ENCODE data around the gene TNFAIP2. TPM values are rescaled to one million over a fixed set of nuclear protein-coding genes. Genes with fewer than 3 reads are reported as not detected.

The TNFAIP2 gene
- total RNA-seq, 2 donors from 2014 or later, result 3.0 to 4.0 TPM

DNA sequence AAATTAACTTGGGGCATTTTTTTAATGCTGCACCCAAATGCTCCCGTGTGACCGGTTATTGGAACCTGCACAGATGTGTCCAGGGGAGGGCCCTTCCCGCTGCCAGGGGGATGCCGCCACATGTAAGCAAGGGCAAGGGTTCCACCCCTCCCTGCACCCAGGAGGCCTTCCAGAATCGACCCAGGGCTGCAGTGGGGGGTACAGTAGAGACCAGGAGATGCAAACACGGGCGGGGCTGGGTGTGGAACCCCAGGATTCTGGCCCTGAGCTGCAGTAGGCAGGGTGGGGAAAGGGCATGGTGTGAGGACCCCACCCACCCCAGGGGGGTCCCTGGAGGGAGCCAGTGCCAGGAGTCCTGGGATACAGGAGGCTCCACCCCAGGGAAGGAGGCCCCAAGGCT lies 54.1 kb downstream of the TNFAIP2 start:
- H3K36me3 Mint-ChIP-seq (ENCODE audit: low read depth), result no peaks in the 10 kb centered on the region
- peaks cover 4% of the 10 kb centered on the region for H3K9me3 Mint-ChIP-seq
- H3K27ac Mint-ChIP-seq, result no peak overlapping the region
- H3K27me3 Mint-ChIP-seq, result peaks cover 24% of the 10 kb centered on the region
- H3K4me1 Mint-ChIP-seq, result no peaks in the 10 kb centered on the region
- ATAC-seq (replicated peaks), result no peak
- H3K4me3 Mint-ChIP-seq, result no peak overlapping the region

DNA sequence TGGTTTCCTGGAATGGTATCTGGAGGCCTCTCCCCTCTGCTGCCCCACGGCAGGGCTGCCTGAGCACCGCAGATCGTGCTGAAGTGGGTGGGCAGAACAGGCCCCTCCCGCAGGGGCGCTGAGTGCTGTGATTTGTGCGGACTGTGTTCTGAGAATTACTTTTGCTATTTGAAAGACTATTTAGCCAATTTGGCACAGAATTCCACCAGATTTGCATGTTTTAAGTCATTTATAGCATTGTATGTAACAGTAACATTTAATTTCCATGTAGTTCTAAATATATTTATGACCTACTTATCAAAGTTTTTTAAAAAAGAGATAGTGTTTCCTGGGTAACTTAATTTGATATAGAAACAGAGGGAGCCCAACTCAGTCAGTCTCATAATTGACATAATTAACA lies 55.3 kb downstream of the TNFAIP2 start:
- Mint-ChIP-seq H3K4me1 (no peaks in the 10 kb centered on the region), H3K27ac (no peak overlapping the region)

DNA sequence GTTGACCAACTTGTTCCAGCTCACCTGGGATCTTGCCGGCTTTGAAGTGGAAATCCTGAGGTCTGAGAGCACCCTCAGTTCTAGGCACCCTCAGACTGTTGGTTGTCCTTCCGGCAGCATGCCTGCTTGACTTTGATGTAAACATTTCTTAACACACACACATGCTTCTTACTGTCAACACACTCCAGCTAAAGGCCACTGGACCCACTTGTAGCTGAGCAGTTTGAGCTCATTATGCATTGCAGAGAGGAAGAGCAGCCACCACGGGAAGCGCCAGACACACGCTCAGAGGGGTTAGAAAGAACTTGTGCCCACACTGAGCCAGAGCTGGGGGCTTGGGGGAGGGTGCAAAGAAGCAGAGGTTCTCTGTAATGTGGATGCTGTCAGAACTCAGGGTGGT lies 55.8 kb downstream of the TNFAIP2 start:
- Mint-ChIP-seq H3K4me3 (no peak overlapping the region), H3K27ac (no peak overlapping the region), H3K4me1 (no peaks in the 10 kb centered on the region), H3K9me3 (peaks cover 4% of the 10 kb centered on the region), H3K27me3 (peaks cover 21% of the 10 kb centered on the region), H3K36me3 (ENCODE audit: low read depth) (no peaks in the 10 kb centered on the region)
- no peak for ATAC-seq (replicated peaks)

More for the DNA sequence above, 55.3 kb downstream of the TNFAIP2 start:
- no peak overlapping the region for H3K4me3 Mint-ChIP-seq
- no peaks in the 10 kb centered on the region for H3K36me3 Mint-ChIP-seq (ENCODE audit: low read depth)
- no peak for ATAC-seq (replicated peaks)
- peaks cover 4% of the 10 kb centered on the region for H3K9me3 Mint-ChIP-seq
- peaks cover 18% of the 10 kb centered on the region for H3K27me3 Mint-ChIP-seq

DNA sequence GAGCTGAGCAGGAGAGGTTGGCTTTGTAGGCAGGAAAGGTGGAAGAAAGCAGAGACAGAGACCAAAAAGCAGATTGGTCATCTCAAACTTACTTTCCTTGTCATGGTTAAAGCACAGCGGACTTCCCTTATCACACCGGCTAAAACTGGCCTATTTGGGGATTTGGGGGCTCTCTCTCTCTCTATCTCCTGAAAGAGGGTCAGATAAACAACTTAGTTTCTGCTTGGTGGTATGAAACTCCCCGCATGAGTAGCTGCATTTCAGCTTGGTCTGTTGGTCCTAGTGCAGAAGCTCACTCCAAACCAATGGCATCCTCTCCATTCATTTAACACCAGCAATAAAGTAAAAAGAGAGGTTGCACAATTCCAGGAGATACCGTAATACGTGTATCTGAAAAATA lies 57.1 kb downstream of the TNFAIP2 start:
- H3K4me1 Mint-ChIP-seq, result no peaks in the 10 kb centered on the region
- peaks cover 12% of the 10 kb centered on the region for H3K27me3 Mint-ChIP-seq
- no peak overlapping the region for H3K27ac Mint-ChIP-seq
- H3K36me3 Mint-ChIP-seq (ENCODE audit: low read depth), result no peaks in the 10 kb centered on the region
- no peak for ATAC-seq (replicated peaks)
- no peaks in the 10 kb centered on the region for H3K9me3 Mint-ChIP-seq
- H3K4me3 Mint-ChIP-seq, result no peak overlapping the region

DNA sequence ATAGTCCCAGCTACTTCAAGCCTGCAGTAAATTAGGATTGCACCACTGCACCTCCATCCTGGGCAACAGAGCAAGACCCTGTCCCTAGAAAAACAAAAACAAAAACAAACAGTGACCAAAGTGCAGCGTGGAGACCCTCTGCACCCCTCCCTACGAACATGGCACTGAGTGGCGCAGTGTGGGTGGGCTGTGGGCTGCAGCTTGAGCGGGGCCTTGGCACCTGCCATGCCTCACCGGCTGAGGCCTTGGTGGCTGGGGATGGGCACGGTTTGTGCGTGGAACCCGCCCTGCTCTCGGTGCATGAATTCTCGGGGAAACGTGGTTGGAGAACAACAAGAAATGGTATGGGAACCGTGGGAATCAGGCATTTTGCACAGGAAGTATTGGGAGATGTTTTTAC lies 60.8 kb downstream of the TNFAIP2 start:
- H3K9me3 Mint-ChIP-seq, result no peaks in the 10 kb centered on the region
- peaks cover 34% of the 10 kb centered on the region for H3K27me3 Mint-ChIP-seq

DNA sequence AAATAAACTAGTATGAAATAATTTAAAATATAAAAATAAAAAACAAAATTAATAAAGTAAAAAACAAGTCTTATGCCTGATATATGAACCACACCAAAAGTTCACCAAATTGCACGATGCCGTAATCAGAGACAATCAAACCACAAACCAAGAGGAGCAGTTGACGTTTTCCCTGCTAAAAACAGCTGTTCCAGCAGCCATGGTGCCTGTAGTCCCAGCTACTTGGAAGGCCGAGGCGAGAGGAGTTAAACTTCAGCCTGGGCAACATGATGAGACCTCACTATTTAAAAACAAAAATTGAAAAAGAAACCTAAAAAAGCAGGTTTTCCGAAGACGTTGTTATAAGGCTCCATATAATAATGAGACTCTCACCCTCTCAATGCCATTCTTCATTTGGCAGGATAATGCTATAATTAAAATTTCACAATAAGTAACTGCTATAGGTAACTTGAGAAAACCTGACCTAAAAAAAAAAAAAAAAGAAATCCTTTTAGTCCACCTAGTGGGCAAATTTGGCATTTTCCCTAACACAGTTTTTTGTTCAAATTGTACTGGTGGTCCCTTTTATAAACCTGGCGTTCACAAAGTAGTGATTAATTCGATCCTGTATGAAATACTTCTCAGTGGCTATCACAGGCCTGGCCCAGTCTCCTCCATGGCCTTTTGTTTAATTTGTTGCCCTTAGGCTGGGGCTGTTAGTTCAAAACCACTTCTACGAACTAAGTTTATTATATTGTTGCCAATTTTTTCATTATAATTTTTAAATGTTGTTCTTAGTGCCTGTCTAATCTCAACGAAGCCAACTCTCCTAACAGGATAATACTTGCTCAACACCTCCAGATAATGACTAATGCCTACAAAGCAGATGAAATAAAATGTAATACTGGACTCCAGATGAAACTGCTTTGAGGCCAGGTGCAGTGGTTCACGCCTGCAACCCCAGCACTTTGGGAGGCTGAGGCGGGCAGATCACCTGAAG lies 62.1 kb downstream of the TNFAIP2 start:
- Mint-ChIP-seq H3K27me3 (peaks cover 37% of the 10 kb centered on the region), H3K4me1 (no peaks in the 10 kb centered on the region), H3K27ac (no peak overlapping the region), H3K36me3 (ENCODE audit: low read depth) (no peaks in the 10 kb centered on the region), H3K4me3 (no peak overlapping the region), H3K9me3 (no peaks in the 10 kb centered on the region)
- no peak for ATAC-seq (replicated peaks)

More for the DNA sequence above, 60.8 kb downstream of the TNFAIP2 start:
- no peak for ATAC-seq (replicated peaks)
- Mint-ChIP-seq H3K4me3 (no peak overlapping the region), H3K36me3 (ENCODE audit: low read depth) (no peaks in the 10 kb centered on the region), H3K4me1 (no peaks in the 10 kb centered on the region), H3K27ac (no peak overlapping the region)

DNA sequence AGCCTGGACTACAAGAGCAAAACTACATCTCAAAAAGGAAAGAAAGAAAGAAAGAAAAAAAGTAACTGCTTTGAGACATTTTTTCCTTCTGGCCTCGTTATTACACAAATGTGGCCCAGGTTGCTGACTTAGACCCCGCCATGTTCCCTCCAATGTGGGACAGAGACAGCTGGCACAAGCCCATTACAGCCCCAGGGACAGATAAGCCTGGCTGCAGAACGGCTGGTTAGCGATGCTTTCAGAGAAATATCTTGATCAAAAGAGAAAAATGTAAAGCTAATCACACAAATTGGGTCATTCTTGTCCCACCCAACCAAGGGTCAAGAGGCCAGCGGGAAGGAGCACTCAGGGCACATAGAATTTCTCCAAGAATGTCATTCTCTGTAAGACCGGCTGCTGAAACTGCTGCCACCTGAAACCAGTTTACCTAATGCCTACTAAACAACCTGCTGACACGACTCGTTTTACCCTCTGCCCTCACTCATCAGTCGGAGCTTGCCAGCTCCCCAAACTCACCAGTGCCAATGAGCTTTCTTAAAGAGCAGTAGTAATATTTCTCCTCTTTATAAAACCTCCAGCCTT lies 63.1 kb downstream of the TNFAIP2 start:
- no peak for ATAC-seq (replicated peaks)
- Mint-ChIP-seq H3K36me3 (ENCODE audit: low read depth) (no peaks in the 10 kb centered on the region), H3K4me1 (no peaks in the 10 kb centered on the region), H3K27ac (no peak overlapping the region), H3K9me3 (no peaks in the 10 kb centered on the region), H3K27me3 (peaks cover 42% of the 10 kb centered on the region), H3K4me3 (no peak overlapping the region)

Other genes starting within 250 kb of the TNFAIP2 start
- 1 to 10 TPM; 2.1 to 2.3 TPM for gene AMN, start 200.8 kb upstream of the TNFAIP2 start, total RNA-seq
- 1 to 10 TPM; 7.2 to 7.3 TPM for gene CDC42BPB, start 65.9 kb upstream of the TNFAIP2 start, total RNA-seq
- not detected for gene LBHD2, start 39.3 kb upstream of the TNFAIP2 start, total RNA-seq
- gene EXOC3L4, start 28.7 kb upstream of the TNFAIP2 start, total RNA-seq, result not detected
- gene EIF5, start 210.8 kb downstream of the TNFAIP2 start, total RNA-seq, result 100 to 1,000 TPM; 196 to 296 TPM